ENCODE measurements around the gene SH3BP1.

Gene SH3BP1

GRCh38 chr22:37696657-37697537, 57.4 kb downstream of the SH3BP1 start, which contains the start of gene TRIOBP:
TRIOBP (plus strand) TSS chr22:37697048; CDS start chr22:37701366, 4,318 bp downstream.
- peak within 1 kb of the TSS; percentile 33 for H3K4me3 ChIP-seq (replicated peaks; ENCODE audit: low read depth, low read length)
- TF ChIP-seq, protein P1, sequence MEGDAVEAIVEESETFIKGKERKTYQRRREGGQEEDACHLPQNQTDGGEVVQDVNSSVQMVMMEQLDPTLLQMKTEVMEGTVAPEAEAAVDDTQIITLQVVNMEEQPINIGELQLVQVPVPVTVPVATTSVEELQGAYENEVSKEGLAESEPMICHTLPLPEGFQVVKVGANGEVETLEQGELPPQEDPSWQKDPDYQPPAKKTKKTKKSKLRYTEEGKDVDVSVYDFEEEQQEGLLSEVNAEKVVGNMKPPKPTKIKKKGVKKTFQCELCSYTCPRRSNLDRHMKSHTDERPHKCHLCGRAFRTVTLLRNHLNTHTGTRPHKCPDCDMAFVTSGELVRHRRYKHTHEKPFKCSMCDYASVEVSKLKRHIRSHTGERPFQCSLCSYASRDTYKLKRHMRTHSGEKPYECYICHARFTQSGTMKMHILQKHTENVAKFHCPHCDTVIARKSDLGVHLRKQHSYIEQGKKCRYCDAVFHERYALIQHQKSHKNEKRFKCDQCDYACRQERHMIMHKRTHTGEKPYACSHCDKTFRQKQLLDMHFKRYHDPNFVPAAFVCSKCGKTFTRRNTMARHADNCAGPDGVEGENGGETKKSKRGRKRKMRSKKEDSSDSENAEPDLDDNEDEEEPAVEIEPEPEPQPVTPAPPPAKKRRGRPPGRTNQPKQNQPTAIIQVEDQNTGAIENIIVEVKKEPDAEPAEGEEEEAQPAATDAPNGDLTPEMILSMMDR (IDR thresholded peaks at IDR 0.05; ENCODE audit: low read length, missing control alignments): peak; percentile 40
- DNase-seq (ENCODE audit: low read depth): peak; percentile 93

DNA sequence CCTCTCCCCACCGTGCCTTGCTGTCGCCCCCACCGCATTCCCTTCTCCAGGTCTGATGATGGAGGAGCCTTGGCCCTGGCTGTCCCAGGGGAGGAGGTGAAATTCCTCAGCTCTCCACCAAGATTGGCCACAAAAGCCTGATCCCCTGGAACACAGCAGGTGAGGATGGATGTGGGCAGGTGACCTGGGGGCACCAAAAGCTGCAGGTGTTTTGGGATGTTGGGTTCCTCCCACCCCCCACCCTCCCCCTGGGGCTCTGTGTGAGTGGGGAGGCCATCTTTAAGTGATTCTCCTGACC, 58.0 kb downstream of the SH3BP1 start:
- H3K4me3 ChIP-seq (replicated peaks; ENCODE audit: low read depth, low read length): no peak overlapping the region
- TF ChIP-seq, protein P1 (IDR thresholded peaks at IDR 0.05; ENCODE audit: low read length, missing control alignments): no peak
- no peak for DNase-seq (ENCODE audit: low read depth)

DNA sequence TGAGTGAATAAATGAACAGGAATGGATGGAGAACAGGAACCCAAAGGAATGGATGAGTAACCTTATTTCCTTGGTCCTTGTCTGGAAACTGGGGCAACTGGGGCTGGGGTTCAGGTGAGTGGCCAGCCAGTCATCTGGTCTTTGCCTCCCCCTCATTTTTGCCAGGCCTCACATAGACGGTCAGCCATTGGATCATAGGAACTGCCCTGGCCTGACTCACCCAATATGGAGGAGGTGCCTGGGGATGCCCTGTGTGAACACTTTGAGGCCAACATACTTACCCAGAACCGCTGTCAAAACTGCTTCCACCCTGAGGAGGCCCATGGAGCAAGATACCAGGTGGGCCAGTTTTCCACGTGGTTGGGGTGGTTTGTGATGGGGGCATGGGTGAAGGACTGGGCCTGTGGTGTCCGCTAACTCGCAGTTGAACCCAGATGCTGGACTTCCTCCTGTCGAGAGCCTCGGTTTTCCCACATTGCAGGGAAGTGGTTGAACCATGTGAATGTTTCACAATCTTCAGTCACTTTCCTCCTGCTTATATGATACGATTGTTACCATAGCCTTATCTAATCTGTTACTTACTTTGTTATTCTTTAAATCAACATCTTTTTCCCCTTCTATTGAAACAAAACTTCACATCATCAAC, 61.8 kb downstream of the SH3BP1 start:
- H3K4me3 ChIP-seq (replicated peaks; ENCODE audit: low read depth, low read length): no peak overlapping the region
- DNase-seq (ENCODE audit: low read depth): peak; percentile 72
- TF ChIP-seq, protein P1 (IDR thresholded peaks at IDR 0.05; ENCODE audit: low read length, missing control alignments): no peak

- TF ChIP-seq, protein P1 (IDR thresholded peaks at IDR 0.05; ENCODE audit: low read length, missing control alignments): no peak
- DNase-seq (ENCODE audit: low read depth): no peak
- H3K4me3 ChIP-seq (replicated peaks; ENCODE audit: low read depth, low read length): no peak overlapping the region
These were observed 64.4 kb downstream of the SH3BP1 start for GRCh38 chr22:37703906-37704305.

- H3K4me3 ChIP-seq (replicated peaks; ENCODE audit: low read depth, low read length): no peak overlapping the region
- DNase-seq (ENCODE audit: low read depth): no peak
- TF ChIP-seq, protein P1 (IDR thresholded peaks at IDR 0.05; ENCODE audit: low read length, missing control alignments): no peak
These were observed 65.2 kb downstream of the SH3BP1 start for GRCh38 chr22:37704645-37705044.

GRCh38 chr22:37705205-37705604, 65.7 kb downstream of the SH3BP1 start:
- no peak overlapping the region for H3K4me3 ChIP-seq (replicated peaks; ENCODE audit: low read depth, low read length)
- DNase-seq (ENCODE audit: low read depth): no peak
- TF ChIP-seq, protein P1 (IDR thresholded peaks at IDR 0.05; ENCODE audit: low read length, missing control alignments): no peak
